GM12891 (cell line): Measurements from ENCODE around the gene FAM120C.

ENCODE experiments used
- PAX5 ChIP-seq: IDR thresholded peaks from 2 replicates; pipeline ENCODE4 v1.6.1; 2011; ENCODE audit warnings: low read length, moderate library complexity, mild to moderate bottlenecking; ENCODE audit not compliant: insufficient read depth, severe bottlenecking
- POLR2A ChIP-seq: IDR thresholded peaks from 2 replicates; pipeline ENCODE4 v1.6.1; 2011; ENCODE audit warnings: low read depth, low read length, control low read depth
- POLR2AphosphoS5 ChIP-seq: IDR thresholded peaks from 2 replicates; pipeline ENCODE4 v1.6.1; 2011; ENCODE audit warnings: low read depth, low read length, control low read depth
- TAF1 ChIP-seq: IDR thresholded peaks from 2 replicates; pipeline ENCODE4 v1.6.1; 2011; ENCODE audit warnings: low read depth, low read length, control low read depth

DNA sequence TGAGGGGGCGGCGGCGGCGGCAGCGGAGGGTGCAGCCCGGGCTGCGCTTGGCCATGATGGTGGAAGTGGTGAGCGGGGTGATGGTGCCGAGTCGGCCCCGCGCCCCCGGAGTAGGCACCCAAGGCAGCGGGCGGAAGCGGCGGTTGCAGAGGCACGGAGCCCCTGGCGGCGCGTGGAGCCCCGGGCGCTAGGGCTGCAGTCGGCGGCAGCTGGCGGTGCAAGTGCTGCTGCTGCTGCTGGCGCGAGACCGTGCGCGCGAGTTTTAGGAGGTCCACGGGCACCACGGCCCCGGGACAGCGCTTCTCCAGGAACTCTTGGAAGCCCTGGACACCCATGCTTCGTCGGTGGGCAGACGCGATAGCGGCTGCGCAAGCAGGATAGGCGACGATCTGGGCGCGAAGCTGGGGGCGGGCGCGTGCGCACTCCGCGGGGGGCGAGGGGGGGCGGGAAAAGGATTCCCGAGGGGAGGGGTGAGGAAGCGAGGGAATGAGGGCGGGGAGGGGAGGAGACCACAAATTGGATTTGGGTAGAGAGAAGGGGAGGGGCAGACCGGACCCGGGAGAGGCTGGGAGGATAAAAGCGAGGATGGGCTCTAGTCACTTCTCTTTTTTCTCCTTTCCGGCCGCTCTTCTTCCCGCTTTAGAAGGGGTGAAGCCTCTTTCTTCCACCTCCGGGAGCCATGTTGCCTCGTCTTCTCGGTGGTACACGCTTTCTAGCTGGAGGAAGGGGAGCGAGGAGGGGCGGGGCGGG, at the start of gene FAM120C:
- no peak; the same call in 1 of the 2 replicates for TF ChIP-seq TAF1
- TF ChIP-seq POLR2A: no peak
- 0 out of 2 replicates have a peak, but pooled peaks have one; percentile 20 for TF ChIP-seq POLR2AphosphoS5
- no peak for TF ChIP-seq PAX5
